Calu3 (cell line): Measurements from ENCODE around the gene CYP4F22. TPM values are rescaled to one million over a fixed set of nuclear protein-coding genes. Genes with fewer than 3 reads are reported as not detected.

ENCODE experiments used
- BruUV-seq: library from RNA; stranded (reverse); fragments of 400-500 nt; replicated peaks from 2 replicates; lab custom pipeline; 2021; lab: Mats Ljungman, UMichigan
- CTCF ChIA-PET: fragments of 300-600 bp; sonication (Branson Sonifier 250); formaldehyde crosslinking; loops from one replicate; lab custom pipeline; 2022; ENCODE audit warnings: antibody characterized with exemption; lab: Charles Lee
- DNase-seq: peaks from one replicate; pipeline ENCODE4 v3.0.0; 2022
- H3K27ac Mint-ChIP-seq: one replicate; pipeline ENCODE4 v1.8.0; 2022; ENCODE audit warnings: mixed read lengths; ENCODE audit not compliant: unreplicated experiment
- H3K27me3 Mint-ChIP-seq: one replicate; pipeline ENCODE4 v1.8.0; 2022; ENCODE audit warnings: mixed read lengths; ENCODE audit not compliant: unreplicated experiment
- H3K36me3 Mint-ChIP-seq: one replicate; pipeline ENCODE4 v1.8.0; 2022; ENCODE audit warnings: mild to moderate bottlenecking, moderate library complexity, mixed read lengths; ENCODE audit not compliant: insufficient read depth, unreplicated experiment
- H3K4me1 Mint-ChIP-seq: one replicate; pipeline ENCODE4 v1.8.0; 2022; ENCODE audit warnings: mild to moderate bottlenecking, low read depth, mixed read lengths; ENCODE audit not compliant: unreplicated experiment
- H3K4me3 Mint-ChIP-seq: one replicate; pipeline ENCODE4 v1.8.0; 2022; ENCODE audit warnings: mild to moderate bottlenecking, low read depth, moderate library complexity, mixed read lengths; ENCODE audit not compliant: unreplicated experiment
- H3K9me3 Mint-ChIP-seq: one replicate; pipeline ENCODE4 v1.8.0; 2022; ENCODE audit warnings: low read depth, mixed read lengths; ENCODE audit not compliant: unreplicated experiment
- CTCF ChIP-seq: fragments of 200-600 bp; IDR thresholded peaks from one replicate; pipeline ENCODE4 v1.8.0; 2022; ENCODE audit warnings: antibody characterized with exemption; ENCODE audit not compliant: unreplicated experiment
- intact Hi-C: fragments of 100-400 bp; cut with micrococcal nuclease; formaldehyde crosslinking; loops from one replicate; pipeline ENCODE4 v1.10.0; 2022; ENCODE audit not compliant: unreplicated experiment
- total RNA-seq: library from RNA; stranded (reverse); gene quantifications from 2 replicates; pipeline ENCODE4 v1.2.3, GENCODE V29; 2022

CYP4F22 gene
- total RNA-seq, 1 experiment from 2014 or later, result not detected

GRCh38 chr19:15544970-15545369 lies 36.6 kb downstream of the CYP4F22 start:
- CTCF ChIA-PET, result interaction anchor here (0.6 to 1.6 kb wide), 4 partner anchors 11 to 884 kb away, joined by 4 to 8 read pairs (median 6); no protein-coding TSS in a partner anchor
- Mint-ChIP-seq H3K4me1 (no peaks in the 10 kb centered on the region), H3K4me3 (no peak overlapping the region), H3K36me3 (peaks cover under 1% of the 10 kb centered on the region), H3K27ac (no peak overlapping the region), H3K27me3 (peaks cover 21% of the 10 kb centered on the region), H3K9me3 (no peaks in the 10 kb centered on the region)
- DNase-seq, result no peak
- BruUV-seq, result no TSS peak
- TF ChIP-seq CTCF, result no peak
- intact Hi-C loops, result no loop called here

GRCh38 chr19:15548648-15549047 lies 40.3 kb downstream of the CYP4F22 start:
- Mint-ChIP-seq H3K4me1 (no peaks in the 10 kb centered on the region), H3K9me3 (no peaks in the 10 kb centered on the region), H3K36me3 (peaks cover 5% of the 10 kb centered on the region), H3K27me3 (peaks cover 35% of the 10 kb centered on the region), H3K4me3 (no peak overlapping the region), H3K27ac (no peak overlapping the region)
- no peak for TF ChIP-seq CTCF
- intact Hi-C loops, result no loop called here
- CTCF ChIA-PET, result no interaction called here
- no TSS peak for BruUV-seq
- DNase-seq, result no peak

- H3K4me1 Mint-ChIP-seq, result peaks cover under 1% of the 10 kb centered on the region
- H3K27ac Mint-ChIP-seq, result no peak overlapping the region
- H3K4me3 Mint-ChIP-seq, result no peak overlapping the region
- peaks cover 5% of the 10 kb centered on the region for H3K36me3 Mint-ChIP-seq
- no peaks in the 10 kb centered on the region for H3K9me3 Mint-ChIP-seq
- no TSS peak for BruUV-seq
- CTCF ChIA-PET, result no interaction called here
- DNase-seq, result no peak
- intact Hi-C loops, result no loop called here
- H3K27me3 Mint-ChIP-seq, result peaks cover 35% of the 10 kb centered on the region
- no peak for TF ChIP-seq CTCF
Measured at GRCh38 chr19:15549581-15549980, 41.3 kb downstream of the CYP4F22 start.

GRCh38 chr19:15550273-15550672 lies 41.9 kb downstream of the CYP4F22 start:
- BruUV-seq, result no TSS peak
- H3K27ac Mint-ChIP-seq, result no peak overlapping the region
- no peak for DNase-seq
- intact Hi-C loops, result loop anchor here (10.0 kb wide), 1 partner anchor 395 kb away; no protein-coding TSS in a partner anchor
- no peak overlapping the region for H3K4me3 Mint-ChIP-seq
- CTCF ChIA-PET, result no interaction called here
- peaks cover 8% of the 10 kb centered on the region for H3K4me1 Mint-ChIP-seq
- peaks cover 35% of the 10 kb centered on the region for H3K27me3 Mint-ChIP-seq
- peaks cover 9% of the 10 kb centered on the region for H3K36me3 Mint-ChIP-seq
- no peak for TF ChIP-seq CTCF
- H3K9me3 Mint-ChIP-seq, result no peaks in the 10 kb centered on the region
